ENCODE results near the gene ILKAP.

DNA sequence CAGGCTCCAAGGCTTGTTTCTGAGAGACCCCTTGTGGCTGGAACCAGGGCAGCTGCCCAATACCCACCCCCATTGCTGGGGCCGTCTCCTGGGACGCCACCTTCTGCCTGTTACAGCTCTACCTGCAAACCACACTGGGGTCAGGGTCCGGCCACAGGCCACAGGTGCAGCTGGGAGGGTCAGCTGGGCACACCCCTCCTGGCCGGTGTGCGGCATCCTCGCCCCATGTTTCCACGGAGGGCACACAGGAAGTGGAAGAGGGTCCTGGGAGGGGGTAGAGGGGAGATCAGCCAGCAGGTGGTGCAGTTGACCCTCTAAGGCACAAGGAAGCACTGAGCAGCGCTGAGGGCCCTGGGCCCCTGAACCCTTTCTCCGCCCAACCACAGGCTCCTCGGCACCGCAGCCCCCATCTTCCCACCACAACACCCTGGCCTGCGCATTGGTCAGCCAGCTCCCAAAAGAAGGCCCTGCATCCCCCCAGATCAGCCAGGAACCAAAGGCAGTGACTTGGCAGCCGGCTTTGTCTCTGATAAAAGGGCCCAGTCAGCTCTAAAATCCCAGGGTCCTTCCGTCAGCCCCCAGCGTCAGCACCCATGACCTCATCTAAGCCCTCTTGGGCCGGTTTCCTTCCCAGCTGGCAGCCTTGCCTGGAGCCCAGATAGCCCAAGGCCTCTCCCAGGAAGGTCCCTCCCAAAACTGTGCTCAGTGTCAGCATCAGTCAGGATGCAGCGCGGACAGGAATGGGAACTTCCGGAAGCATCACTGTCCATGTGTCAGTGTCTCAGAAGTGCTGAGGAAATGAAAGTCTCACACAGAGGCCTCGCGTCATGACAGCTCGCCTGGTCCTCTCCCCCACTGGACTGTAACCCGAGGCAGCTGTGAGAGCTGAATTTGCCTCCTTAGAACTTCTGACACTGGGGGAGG is 43.0 kb downstream of the ILKAP start:
- no peak for TF ChIP-seq POLR2AphosphoS5 (IDR thresholded peaks at IDR 0.05; ENCODE audit: low read depth, low read length)
- no peak for TF ChIP-seq TAF1 (IDR thresholded peaks at IDR 0.05; ENCODE audit: borderline replicate concordance, low read depth, low read length)
- no peak for TF ChIP-seq POLR2A (IDR thresholded peaks at IDR 0.05; ENCODE audit: low read depth, low read length)

All from GM12892 (cell line).